8988T (cell line): ENCODE measurements around the gene CALN1.
"Not testable (repeated sequence)": the region's sequence is repeated elsewhere in the genome, so short reads cannot be mapped to it uniquely, and the experiment has no call there.

Source experiments
- DNase-seq: peaks from one replicate; pipeline ENCODE4 v3.0.0; 2011

The CALN1 gene

GRCh38 chr7:71851776-71852498 lies 560.2 kb downstream of the CALN1 start:
- DNase-seq, result no peak

- no peak for DNase-seq
Measured at GRCh38 chr7:71846160-71846559, 566.0 kb downstream of the CALN1 start.

GRCh38 chr7:71843676-71844075 lies 568.5 kb downstream of the CALN1 start:
- no peak for DNase-seq

GRCh38 chr7:71842786-71843185 lies 569.4 kb downstream of the CALN1 start:
- no peak for DNase-seq

- no peak for DNase-seq
Measured at GRCh38 chr7:71842381-71842780, 569.8 kb downstream of the CALN1 start.

- DNase-seq, result no peak
Measured at GRCh38 chr7:71835056-71835455, 577.1 kb downstream of the CALN1 start.

GRCh38 chr7:71829515-71829914 lies 582.6 kb downstream of the CALN1 start:
- no peak for DNase-seq

- no peak for DNase-seq
Measured at GRCh38 chr7:71828361-71828760, 583.8 kb downstream of the CALN1 start.

GRCh38 chr7:71826141-71826540 lies 586.0 kb downstream of the CALN1 start:
- no peak for DNase-seq

- DNase-seq, result no peak
Measured at GRCh38 chr7:71824006-71824760, 588.0 kb downstream of the CALN1 start.

- not testable (repeated sequence) for DNase-seq
Measured at GRCh38 chr7:71822406-71822805, 589.7 kb downstream of the CALN1 start.

- DNase-seq, result no peak
Measured at GRCh38 chr7:71817916-71818315, 594.2 kb downstream of the CALN1 start.

GRCh38 chr7:71808115-71808514 lies 604.0 kb downstream of the CALN1 start:
- DNase-seq, result no peak

GRCh38 chr7:71804256-71804655 lies 607.9 kb downstream of the CALN1 start:
- no peak for DNase-seq

GRCh38 chr7:71801976-71802375 lies 610.2 kb downstream of the CALN1 start:
- DNase-seq, result no peak

- DNase-seq, result no peak
Measured at GRCh38 chr7:71800321-71800720, 611.8 kb downstream of the CALN1 start.

- no peak for DNase-seq
Measured at GRCh38 chr7:71795410-71795809, 616.7 kb downstream of the CALN1 start.

- DNase-seq, result no peak
Measured at GRCh38 chr7:71793251-71793650, 618.9 kb downstream of the CALN1 start.

- no peak for DNase-seq
Measured at GRCh38 chr7:71787513-71787912, 624.6 kb downstream of the CALN1 start.

GRCh38 chr7:71785216-71785615 lies 626.9 kb downstream of the CALN1 start:
- no peak for DNase-seq

- DNase-seq, result no peak
Measured at GRCh38 chr7:71784781-71785180, 627.4 kb downstream of the CALN1 start.

GRCh38 chr7:71784180-71784579 lies 628.0 kb downstream of the CALN1 start:
- DNase-seq, result no peak

GRCh38 chr7:71783779-71784178 lies 628.4 kb downstream of the CALN1 start:
- DNase-seq, result no peak

GRCh38 chr7:71782051-71782450 lies 630.1 kb downstream of the CALN1 start:
- no peak for DNase-seq

- no peak for DNase-seq
Measured at GRCh38 chr7:71780282-71780681, 631.9 kb downstream of the CALN1 start.
